SKM-1 (cell line): ENCODE measurements around the gene MAPKAP1.
"Not testable (repeated sequence)": the region's sequence is repeated elsewhere in the genome, so short reads cannot be mapped to it uniquely, and the experiment has no call there.

ENCODE experiments used
- DNase-seq: peaks from one replicate; lab custom pipeline; 2025; ENCODE audit not compliant: unreplicated experiment; lab: John Stamatoyannopoulos, UW

Gene MAPKAP1

GRCh38 chr9:125570246-125570645 is 136.8 kb downstream of the MAPKAP1 start:
- DNase-seq, result no peak

GRCh38 chr9:125568621-125569020 is 138.4 kb downstream of the MAPKAP1 start:
- no peak for DNase-seq

- DNase-seq, result not testable (repeated sequence)
Measured at GRCh38 chr9:125566051-125566450, 141.0 kb downstream of the MAPKAP1 start.

- no peak for DNase-seq
Measured at GRCh38 chr9:125565126-125565525, 141.9 kb downstream of the MAPKAP1 start.

GRCh38 chr9:125564631-125565030 is 142.4 kb downstream of the MAPKAP1 start:
- no peak for DNase-seq

GRCh38 chr9:125561509-125562148 is 145.4 kb downstream of the MAPKAP1 start:
- no peak for DNase-seq

GRCh38 chr9:125559894-125560293 is 147.1 kb downstream of the MAPKAP1 start:
- no peak for DNase-seq

- DNase-seq, result no peak
Measured at GRCh38 chr9:125559194-125559593, 147.8 kb downstream of the MAPKAP1 start.

GRCh38 chr9:125558453-125559092 is 148.4 kb downstream of the MAPKAP1 start:
- DNase-seq, result peak; percentile 39

- DNase-seq, result no peak
Measured at GRCh38 chr9:125556046-125556721, 150.8 kb downstream of the MAPKAP1 start.

GRCh38 chr9:125554726-125555125 is 152.3 kb downstream of the MAPKAP1 start:
- no peak for DNase-seq

GRCh38 chr9:125551781-125552180 is 155.2 kb downstream of the MAPKAP1 start:
- no peak for DNase-seq

GRCh38 chr9:125549891-125550885 is 156.8 kb downstream of the MAPKAP1 start:
- DNase-seq, result no peak

- no peak for DNase-seq
Measured at GRCh38 chr9:125549465-125549871, 157.5 kb downstream of the MAPKAP1 start.

GRCh38 chr9:125549039-125549438 is 158.0 kb downstream of the MAPKAP1 start:
- no peak for DNase-seq

- DNase-seq, result no peak
Measured at GRCh38 chr9:125548141-125548540, 158.9 kb downstream of the MAPKAP1 start.

GRCh38 chr9:125547368-125547767 is 159.6 kb downstream of the MAPKAP1 start:
- no peak for DNase-seq

- DNase-seq, result no peak
Measured at GRCh38 chr9:125545845-125546244, 161.2 kb downstream of the MAPKAP1 start.

GRCh38 chr9:125544988-125545651 is 161.9 kb downstream of the MAPKAP1 start:
- DNase-seq, result no peak

GRCh38 chr9:125544484-125544883 is 162.5 kb downstream of the MAPKAP1 start:
- DNase-seq, result no peak
